ENCODE measurements around the gene GBX1. TPM values are rescaled to one million over a fixed set of nuclear protein-coding genes. Genes with fewer than 3 reads are reported as not detected.

Gene GBX1
- total RNA-seq, 1 donor from 2014 or later = not detected

GRCh38 chr7:151129117-151129959 lies 38.2 kb downstream of the GBX1 start:
- no peak for DNase-seq (ENCODE audit: extremely low read depth, low read depth, low spot score)

GRCh38 chr7:151128716-151129115 lies 38.8 kb downstream of the GBX1 start:
- DNase-seq (ENCODE audit: extremely low read depth, low read depth, low spot score) = no peak

GRCh38 chr7:151128144-151128543 lies 39.4 kb downstream of the GBX1 start:
- no peak for DNase-seq (ENCODE audit: extremely low read depth, low read depth, low spot score)

- DNase-seq (ENCODE audit: extremely low read depth, low read depth, low spot score) = no peak
Measured at GRCh38 chr7:151126491-151127137, 40.9 kb downstream of the GBX1 start.

GRCh38 chr7:151125846-151126481 lies 41.5 kb downstream of the GBX1 start:
- DNase-seq (ENCODE audit: extremely low read depth, low read depth, low spot score) = no peak

GRCh38 chr7:151125470-151125845 lies 42.0 kb downstream of the GBX1 start:
- no peak for DNase-seq (ENCODE audit: extremely low read depth, low read depth, low spot score)

GRCh38 chr7:151124899-151125399 lies 42.5 kb downstream of the GBX1 start:
- no peak for DNase-seq (ENCODE audit: extremely low read depth, low read depth, low spot score)

- no peak for DNase-seq (ENCODE audit: extremely low read depth, low read depth, low spot score)
Measured at GRCh38 chr7:151124481-151124880, 43.0 kb downstream of the GBX1 start.

- no peak for DNase-seq (ENCODE audit: extremely low read depth, low read depth, low spot score)
Measured at GRCh38 chr7:151123822-151124464, 43.6 kb downstream of the GBX1 start.

- no peak for DNase-seq (ENCODE audit: extremely low read depth, low read depth, low spot score)
Measured at GRCh38 chr7:151123158-151123821, 44.2 kb downstream of the GBX1 start.

- no peak for DNase-seq (ENCODE audit: extremely low read depth, low read depth, low spot score)
Measured at GRCh38 chr7:151122796-151123157, 44.7 kb downstream of the GBX1 start.

- DNase-seq (ENCODE audit: extremely low read depth, low read depth, low spot score) = no peak
Measured at GRCh38 chr7:151122276-151122675, 45.2 kb downstream of the GBX1 start.

- no peak for DNase-seq (ENCODE audit: extremely low read depth, low read depth, low spot score)
Measured at GRCh38 chr7:151121380-151122170, 45.9 kb downstream of the GBX1 start.

GRCh38 chr7:151120896-151121295 lies 46.6 kb downstream of the GBX1 start:
- DNase-seq (ENCODE audit: extremely low read depth, low read depth, low spot score) = no peak

GRCh38 chr7:151119902-151120301 lies 47.6 kb downstream of the GBX1 start:
- DNase-seq (ENCODE audit: extremely low read depth, low read depth, low spot score) = no peak

- no peak for DNase-seq (ENCODE audit: extremely low read depth, low read depth, low spot score)
Measured at GRCh38 chr7:151119055-151119415, 48.5 kb downstream of the GBX1 start.

- DNase-seq (ENCODE audit: extremely low read depth, low read depth, low spot score) = no peak
Measured at GRCh38 chr7:151118108-151119054, 49.1 kb downstream of the GBX1 start.

GRCh38 chr7:151117565-151117964 lies 49.9 kb downstream of the GBX1 start:
- DNase-seq (ENCODE audit: extremely low read depth, low read depth, low spot score) = no peak

Data from glomerular endothelial cell (primary cell).